Measurements from ENCODE around the gene ASPM.
"Not testable (repeated sequence)": the region's sequence is repeated elsewhere in the genome, so short reads cannot be mapped to it uniquely, and the experiment has no call there.

Gene ASPM

DNA sequence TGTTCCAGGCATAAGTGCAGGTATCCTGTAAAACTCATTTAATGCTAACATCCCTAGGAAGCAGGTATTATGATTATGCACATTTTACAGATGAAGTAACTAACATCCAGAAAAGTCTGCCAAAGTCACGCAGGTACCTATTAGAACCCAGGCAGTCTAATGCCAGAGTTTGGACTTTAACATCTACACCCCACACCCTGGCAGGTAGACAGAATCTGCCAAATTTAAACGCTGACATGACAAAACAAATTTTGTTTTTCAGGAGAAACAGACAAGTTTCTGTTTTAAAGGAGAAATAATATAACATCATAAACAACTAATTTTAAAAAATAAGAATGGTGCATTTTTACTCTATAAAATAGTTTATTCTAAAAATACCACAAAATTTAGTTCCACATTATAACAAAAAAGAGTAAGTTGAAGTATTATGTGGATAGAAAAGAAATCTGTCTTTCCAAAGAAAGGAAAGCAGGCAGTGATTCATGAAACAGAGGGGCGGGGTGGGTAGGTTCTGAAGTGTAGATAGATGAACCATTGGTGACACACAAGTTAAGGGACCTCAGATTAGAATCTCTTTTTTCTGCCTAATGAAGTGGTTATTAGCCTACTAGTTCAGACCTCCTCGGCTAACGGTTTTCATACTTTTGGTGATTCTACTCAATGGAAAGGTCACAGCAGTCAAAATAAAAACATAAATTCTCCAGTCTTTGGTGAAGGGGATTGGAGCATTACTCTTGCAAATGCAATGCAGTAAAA is 1.7 kb downstream of the ASPM start:
- no peak for DNase-seq

- no peak for DNase-seq
Measured at GRCh38 chr1:197143276-197143675, 3.2 kb downstream of the ASPM start.

DNA sequence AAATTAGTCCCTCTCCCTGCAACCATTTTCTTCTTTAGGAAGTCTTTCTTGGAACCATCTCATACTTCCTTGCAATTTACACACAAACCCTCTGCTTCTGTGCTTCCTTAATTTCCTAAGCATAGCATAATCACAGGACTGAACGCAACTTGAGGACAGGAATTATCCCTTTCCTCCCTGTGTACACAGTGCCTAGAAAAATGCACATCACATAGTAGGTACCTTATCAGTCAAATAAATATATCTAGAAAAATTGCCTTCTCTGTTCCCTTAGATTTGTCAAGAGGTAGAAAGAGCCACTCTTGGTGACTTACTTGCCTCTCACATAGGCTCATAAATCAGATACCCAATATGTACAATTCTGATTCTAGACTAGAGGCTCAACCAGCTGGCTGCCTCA is 4.9 kb downstream of the ASPM start:
- no peak for DNase-seq

DNA sequence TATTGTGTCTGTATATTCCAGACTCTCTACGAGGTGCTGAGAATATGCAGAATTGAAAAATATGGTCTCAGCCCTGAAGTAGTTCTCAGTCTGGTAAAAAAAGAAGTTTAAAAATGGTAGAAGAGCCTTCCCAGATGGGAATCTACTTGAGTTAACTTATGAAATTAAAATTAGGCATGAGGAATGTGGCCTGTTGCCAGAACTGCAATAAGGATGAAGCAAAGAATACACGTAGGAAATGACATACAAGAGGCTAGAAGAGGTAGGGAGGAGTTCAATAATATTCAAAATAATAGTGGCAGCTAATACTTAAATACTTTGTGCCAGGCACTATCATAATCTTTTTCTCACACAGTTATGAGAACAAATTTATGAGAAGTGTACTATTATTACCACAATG is 6.3 kb downstream of the ASPM start:
- no peak for DNase-seq

GRCh38 chr1:197139169-197139568 is 7.3 kb downstream of the ASPM start:
- no peak for DNase-seq

GRCh38 chr1:197137322-197137721 is 9.1 kb downstream of the ASPM start:
- DNase-seq = no peak

GRCh38 chr1:197130677-197131304 is 15.7 kb downstream of the ASPM start:
- DNase-seq = no peak

GRCh38 chr1:197129698-197130097 is 16.8 kb downstream of the ASPM start:
- DNase-seq = no peak

DNA sequence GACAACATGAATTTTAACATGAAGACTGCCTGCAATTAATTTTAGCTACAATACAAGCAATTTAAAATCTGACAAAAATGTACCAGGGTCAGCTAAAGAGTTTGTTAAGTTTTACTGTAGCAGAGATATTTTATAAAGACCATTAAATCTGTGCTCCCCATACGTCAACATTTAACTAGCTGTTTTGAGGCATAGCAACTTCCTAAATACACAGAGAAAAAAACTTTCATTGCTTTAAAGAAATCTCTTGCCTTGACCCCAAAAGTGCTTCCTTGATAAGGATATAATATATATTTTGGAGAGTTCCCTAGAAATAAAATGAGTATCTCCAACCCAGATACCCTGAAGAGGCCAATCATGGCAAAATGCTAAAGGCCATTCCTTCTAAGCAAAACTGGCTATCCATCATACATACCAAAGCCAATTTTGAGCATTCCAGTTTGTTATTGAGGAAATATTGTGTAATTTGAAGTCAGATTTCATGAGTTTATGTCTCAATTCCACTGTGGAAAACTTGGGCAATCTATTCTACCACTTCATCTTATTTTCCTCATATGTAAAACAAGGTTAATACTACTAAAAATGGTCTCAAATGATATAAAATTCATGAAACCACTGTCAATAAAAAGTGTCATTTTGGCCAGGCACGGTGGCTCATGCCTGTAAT is 19.1 kb downstream of the ASPM start:
- DNase-seq = no peak

GRCh38 chr1:197126691-197127090 is 19.8 kb downstream of the ASPM start:
- DNase-seq = no peak

GRCh38 chr1:197124376-197124775 is 22.1 kb downstream of the ASPM start:
- DNase-seq = no peak

DNA sequence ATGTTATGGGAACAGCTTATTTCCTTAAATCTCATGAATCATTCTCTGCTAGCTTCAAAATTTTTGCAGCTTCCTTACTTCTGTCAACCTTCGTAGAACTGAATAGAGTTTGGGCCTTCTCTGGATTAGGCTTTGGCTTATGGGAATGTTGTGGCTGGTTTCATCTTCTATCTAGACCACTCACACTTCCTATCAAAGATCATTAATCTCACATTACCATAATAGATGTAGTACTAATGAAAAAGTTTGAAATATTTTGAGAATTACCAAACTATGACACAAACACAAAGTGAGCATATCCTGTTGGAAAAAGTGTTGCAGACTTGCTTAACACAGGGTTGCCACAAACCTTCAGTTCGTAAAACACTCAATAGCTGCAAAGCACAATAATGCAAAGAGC is 30.3 kb downstream of the ASPM start:
- DNase-seq = no peak

GRCh38 chr1:197106869-197107268 is 39.6 kb downstream of the ASPM start:
- no peak for DNase-seq

DNA sequence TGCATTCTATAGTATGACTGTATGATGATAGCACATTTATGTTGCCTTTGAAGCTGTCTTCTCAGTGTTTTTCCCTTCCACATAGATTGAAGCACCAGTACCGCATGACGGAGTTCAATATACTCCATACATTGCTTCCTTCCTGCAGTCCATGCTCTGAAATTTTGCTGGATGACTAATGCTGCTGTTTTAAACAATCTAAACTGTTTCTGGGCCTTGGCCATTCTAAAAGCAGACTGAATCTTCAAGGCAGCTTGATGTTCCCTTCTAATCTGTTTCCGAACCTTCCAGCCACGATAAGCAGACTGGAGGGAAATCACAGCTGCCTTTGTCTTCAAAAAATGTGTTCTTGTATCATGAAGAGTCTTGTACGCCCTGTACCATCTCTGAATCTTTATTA is 43.2 kb downstream of the ASPM start:
- DNase-seq = no peak

GRCh38 chr1:197101978-197102377 is 44.5 kb downstream of the ASPM start:
- DNase-seq = no peak

DNA sequence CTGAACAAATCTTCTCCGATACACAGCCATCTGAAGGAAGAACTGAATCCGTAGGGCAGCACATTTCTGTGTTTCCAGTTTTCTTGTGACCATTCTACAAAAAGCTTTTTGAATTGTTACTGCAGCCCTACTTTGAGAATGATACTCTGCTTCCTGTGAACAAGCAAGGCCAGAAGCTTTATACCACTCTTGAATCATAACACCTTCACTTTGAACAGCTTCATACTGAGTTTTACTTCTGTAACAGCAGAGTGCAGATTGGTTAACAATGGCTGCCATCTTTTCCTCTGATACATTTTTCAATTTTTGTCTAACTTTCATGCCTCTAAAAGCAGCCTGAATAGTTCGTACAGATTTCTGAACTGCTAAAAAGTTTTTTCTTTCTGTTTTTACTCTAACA is 45.8 kb downstream of the ASPM start:
- DNase-seq = no peak

GRCh38 chr1:197099444-197099843 is 47.0 kb downstream of the ASPM start:
- no peak for DNase-seq

- not testable (repeated sequence) for DNase-seq
Measured at GRCh38 chr1:197096971-197097370, 49.5 kb downstream of the ASPM start.

DNA sequence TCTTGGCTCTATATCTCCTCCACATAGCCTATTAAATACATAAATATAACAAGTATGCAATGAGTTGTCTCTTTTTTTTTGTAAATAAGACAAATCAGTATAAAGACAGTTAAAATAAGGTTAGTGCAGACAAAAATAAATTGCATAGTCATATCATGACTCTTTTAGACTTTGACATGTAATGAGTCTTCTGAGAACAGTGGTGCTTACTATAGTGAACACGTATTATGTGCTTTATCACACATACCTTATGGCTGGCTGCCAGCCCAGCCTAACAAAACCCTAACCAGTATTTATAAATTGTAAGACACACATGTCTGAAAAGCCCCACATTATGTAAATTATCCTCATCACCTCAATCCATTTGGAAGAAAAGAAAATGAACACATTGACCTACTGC is 50.3 kb downstream of the ASPM start:
- DNase-seq = no peak

GRCh38 chr1:197093226-197093885 is 53.1 kb downstream of the ASPM start:
- DNase-seq = no peak

GRCh38 chr1:197092491-197093023 is 53.9 kb downstream of the ASPM start:
- DNase-seq = no peak

DNA sequence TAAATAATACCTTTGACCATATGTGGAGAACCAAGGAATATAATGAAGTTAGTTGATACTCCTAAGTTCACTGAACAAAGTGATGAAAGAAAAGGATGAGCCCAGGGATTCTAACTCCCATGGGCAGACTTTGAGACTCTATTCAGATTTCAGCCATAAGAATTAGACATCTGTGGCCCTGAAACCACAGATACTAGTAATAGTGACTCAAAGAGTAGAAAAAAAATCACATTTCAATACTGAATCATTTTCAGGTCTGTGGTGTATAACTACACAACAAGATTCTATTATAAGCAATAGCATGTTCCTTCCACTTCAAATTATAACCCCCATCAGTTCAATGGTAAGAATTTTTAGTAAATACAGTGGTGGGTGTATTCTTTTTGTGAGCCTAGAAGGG is 63.0 kb downstream of the ASPM start:
- DNase-seq = no peak

DNA sequence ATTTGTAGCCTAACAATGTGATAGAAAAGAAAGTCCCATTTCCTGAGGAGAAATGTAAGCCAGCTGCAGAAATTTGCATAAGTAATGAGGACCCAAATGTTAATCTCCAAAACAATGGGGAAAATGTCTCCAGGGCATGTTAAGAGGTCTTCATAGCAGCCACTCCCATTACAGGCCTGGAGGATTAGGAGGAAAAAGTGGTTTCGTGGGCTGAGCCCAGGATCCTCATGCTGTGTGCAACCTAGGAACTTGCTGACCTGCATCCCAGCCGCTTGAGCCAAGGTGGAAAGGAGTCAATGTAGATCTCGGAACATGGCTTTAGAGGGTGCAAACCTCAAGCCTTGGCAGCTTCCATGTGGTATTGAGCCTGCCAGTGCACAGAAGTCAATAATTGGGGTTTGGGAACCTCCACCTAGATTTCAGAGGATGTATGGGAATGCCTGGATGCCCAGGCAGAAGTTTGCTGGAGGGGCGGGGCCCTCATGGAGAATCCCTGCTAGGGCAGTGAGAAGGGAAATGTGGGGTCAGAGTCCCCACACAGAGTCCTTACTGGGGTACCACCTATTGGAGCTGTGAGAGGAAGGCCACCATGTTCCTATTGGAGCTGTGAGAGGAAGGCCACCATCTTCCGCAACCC is 65.2 kb downstream of the ASPM start:
- no peak for DNase-seq
